ENCODE results near the gene EPAS1. TPM values are rescaled to one million over a fixed set of nuclear protein-coding genes. Genes with fewer than 3 reads are reported as not detected.
A peak's percentile ranks its signal among the peaks of the same experiment; 100 is the strongest.

Gene EPAS1
- total RNA-seq, 4 donors from 2014 or later = 35.0 to 465 (median 202) TPM

GRCh38 chr2:46296216-46296839, 879 bp upstream of the EPAS1 start:
- no peaks in the 10 kb centered on the region for H3K4me1 ChIP-seq
- no peaks in the 10 kb centered on the region for H3K36me3 ChIP-seq
- H3K9me3 ChIP-seq = no peaks in the 10 kb centered on the region
- intact Hi-C loops (cut with DNase I; ENCODE audit: low total_unique reads) = loop anchor here (10.0 kb wide), 1 partner anchor 58 kb away; no protein-coding TSS in a partner anchor
- H3K4me3 ChIP-seq = peak overlapping the region; percentile 43 to 72
- peak overlapping the region; percentile 88 to 94 for H3K27ac ChIP-seq
- TF ChIP-seq CTCF (IDR thresholded peaks at IDR 0.05) = no peak
- TF ChIP-seq POLR2A (IDR thresholded peaks at IDR 0.05) = no peak
- DNase-seq = peak; percentile 49 to 54
- H3K27me3 ChIP-seq = no peaks in the 10 kb centered on the region

GRCh38 chr2:46297546-46298271, 502 bp downstream of the EPAS1 start:
- H3K4me1 ChIP-seq = no peaks in the 10 kb centered on the region
- H3K4me3 ChIP-seq = peak overlapping the region; percentile 72 to 83
- no peaks in the 10 kb centered on the region for H3K27me3 ChIP-seq
- H3K36me3 ChIP-seq = no peaks in the 10 kb centered on the region
- peak; percentile 55 to 73 for DNase-seq
- intact Hi-C loops (cut with DNase I; ENCODE audit: low total_unique reads) = loop anchor here (10.0 kb wide), 1 partner anchor 57 kb away; no protein-coding TSS in a partner anchor
- H3K27ac ChIP-seq = peak overlapping the region; percentile 88 to 94
- TF ChIP-seq POLR2A (IDR thresholded peaks at IDR 0.05) (peak in 1 of 2 donors; percentile 51), CTCF (IDR thresholded peaks at IDR 0.05) (peak in 2 of 4 experiments; percentile 2 to 21)
- H3K9me3 ChIP-seq = no peaks in the 10 kb centered on the region

GRCh38 chr2:46298272-46298521, 990 bp downstream of the EPAS1 start:
- H3K27me3 ChIP-seq = no peaks in the 10 kb centered on the region
- H3K36me3 ChIP-seq = no peaks in the 10 kb centered on the region
- no peak for DNase-seq
- TF ChIP-seq CTCF (IDR thresholded peaks at IDR 0.05) (no peak), POLR2A (IDR thresholded peaks at IDR 0.05) (no peak)
- no peaks in the 10 kb centered on the region for H3K4me1 ChIP-seq
- intact Hi-C loops (cut with DNase I; ENCODE audit: low total_unique reads) = loop anchor here (10.0 kb wide), 1 partner anchor 57 kb away; no protein-coding TSS in a partner anchor
- peak overlapping the region; percentile 88 to 94 for H3K27ac ChIP-seq
- no peaks in the 10 kb centered on the region for H3K9me3 ChIP-seq
- H3K4me3 ChIP-seq = peak overlapping the region; percentile 72 to 83

GRCh38 chr2:46298522-46299353, 1.5 kb downstream of the EPAS1 start:
- peak; percentile 64 to 72 for DNase-seq
- Histone ChIP-seq H3K9me3 (no peaks in the 10 kb centered on the region), H3K4me1 (no peaks in the 10 kb centered on the region)

More at GRCh38 chr2:46298522-46299353, 1.5 kb downstream of the EPAS1 start:
- intact Hi-C loops (cut with DNase I; ENCODE audit: low total_unique reads) = loop anchor here (10.0 kb wide), 1 partner anchor 56 kb away; no protein-coding TSS in a partner anchor
- no peaks in the 10 kb centered on the region for H3K27me3 ChIP-seq
- H3K27ac ChIP-seq = peak overlapping the region; percentile 88 to 94
- TF ChIP-seq CTCF (IDR thresholded peaks at IDR 0.05) = peak in 1 of 4 experiments; percentile 20
- peak in 1 of 2 donors; percentile 21 for TF ChIP-seq POLR2A (IDR thresholded peaks at IDR 0.05)
- H3K36me3 ChIP-seq = no peaks in the 10 kb centered on the region
- H3K4me3 ChIP-seq = peak overlapping the region; percentile 72 to 83

Measured in uterus (tissue), 4 donors.